Measurements from ENCODE around the gene TMPRSS13.

The TMPRSS13 gene

DNA sequence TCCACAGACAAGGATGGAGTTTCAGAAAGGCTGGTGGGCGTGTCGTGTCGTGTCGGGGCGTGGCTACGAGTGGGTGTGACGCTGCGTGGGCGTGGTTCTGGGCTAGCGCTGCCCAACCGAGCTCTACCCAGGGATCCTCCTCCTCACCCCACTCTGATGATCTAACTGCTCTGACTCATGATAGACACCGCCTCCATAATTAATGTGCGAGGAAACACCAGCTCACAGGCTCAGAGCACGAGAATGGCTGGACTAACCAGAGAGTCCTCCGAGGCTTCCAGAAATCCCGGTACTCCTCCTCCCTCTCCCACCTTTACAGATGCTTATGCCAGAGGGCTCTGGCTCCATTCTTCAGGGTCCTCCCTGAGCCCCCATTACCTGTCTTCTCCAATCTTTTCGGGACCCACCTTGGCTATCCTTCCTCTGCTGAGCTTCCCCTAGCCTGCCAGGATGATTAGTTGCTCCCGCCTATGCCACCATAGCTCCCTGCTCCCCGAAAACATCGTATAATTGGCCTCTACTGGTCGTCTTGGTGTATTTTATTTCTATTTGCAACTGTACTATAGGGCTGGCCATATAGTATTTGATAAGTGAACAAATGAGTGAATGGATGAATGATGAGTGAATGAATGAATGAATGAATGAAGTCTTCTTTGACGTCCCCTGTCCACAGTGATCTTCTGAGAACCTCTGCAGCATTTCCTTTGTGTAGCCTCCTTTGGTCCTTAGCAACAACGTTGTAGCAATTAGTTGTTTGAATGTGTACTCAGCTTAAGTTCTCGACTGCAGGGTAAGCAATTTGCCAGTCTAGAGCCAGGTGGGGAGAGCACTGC, 21.7 kb downstream of the TMPRSS13 start (continued):
- peak; percentile 38; the same call in 1 of the 2 replicates for TF ChIP-seq ZNF133 (tag by site-specific recombination; IDR thresholded peaks at IDR 0.05)
- TF ChIP-seq ZNF660 (tag by site-specific recombination; IDR thresholded peaks at IDR 0.05) = 0 out of 2 replicates have a peak, but pooled peaks have one; percentile 32
- TF ChIP-seq ZFHX2 (tag by site-specific recombination; conservative IDR thresholded peaks at IDR 0.05) = peak; percentile 98
- peak; percentile 86 for TF ChIP-seq PRDM10 (tag by site-specific recombination; IDR thresholded peaks at IDR 0.05)
- TF ChIP-seq ZNF16 (tag by site-specific recombination; IDR thresholded peaks at IDR 0.05; ENCODE audit: low read depth) = peak; percentile 35; the same call in 1 of the 2 replicates
- TF ChIP-seq SP2 (tag by site-specific recombination; IDR thresholded peaks at IDR 0.05) = peak; percentile 77
- peak; percentile 100 for TF ChIP-seq KLF9 (tag by site-specific recombination; IDR thresholded peaks at IDR 0.05; ENCODE audit: low read depth)
- TF ChIP-seq, protein P1, sequence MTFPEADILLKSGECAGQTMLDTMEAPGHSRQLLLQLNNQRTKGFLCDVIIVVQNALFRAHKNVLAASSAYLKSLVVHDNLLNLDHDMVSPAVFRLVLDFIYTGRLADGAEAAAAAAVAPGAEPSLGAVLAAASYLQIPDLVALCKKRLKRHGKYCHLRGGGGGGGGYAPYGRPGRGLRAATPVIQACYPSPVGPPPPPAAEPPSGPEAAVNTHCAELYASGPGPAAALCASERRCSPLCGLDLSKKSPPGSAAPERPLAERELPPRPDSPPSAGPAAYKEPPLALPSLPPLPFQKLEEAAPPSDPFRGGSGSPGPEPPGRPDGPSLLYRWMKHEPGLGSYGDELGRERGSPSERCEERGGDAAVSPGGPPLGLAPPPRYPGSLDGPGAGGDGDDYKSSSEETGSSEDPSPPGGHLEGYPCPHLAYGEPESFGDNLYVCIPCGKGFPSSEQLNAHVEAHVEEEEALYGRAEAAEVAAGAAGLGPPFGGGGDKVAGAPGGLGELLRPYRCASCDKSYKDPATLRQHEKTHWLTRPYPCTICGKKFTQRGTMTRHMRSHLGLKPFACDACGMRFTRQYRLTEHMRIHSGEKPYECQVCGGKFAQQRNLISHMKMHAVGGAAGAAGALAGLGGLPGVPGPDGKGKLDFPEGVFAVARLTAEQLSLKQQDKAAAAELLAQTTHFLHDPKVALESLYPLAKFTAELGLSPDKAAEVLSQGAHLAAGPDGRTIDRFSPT (tag by site-specific recombination; IDR thresholded peaks at IDR 0.05) = peak; percentile 88
- TF ChIP-seq EGR2 (tag by site-specific recombination; IDR thresholded peaks at IDR 0.05; ENCODE audit: low read depth) = peak; percentile 97
- TF ChIP-seq ZNF24 (tag by site-specific recombination; IDR thresholded peaks at IDR 0.05) = peak; percentile 99
- peak; percentile 24; the same call in 1 of the 2 replicates for TF ChIP-seq GLIS1 (tag by site-specific recombination; IDR thresholded peaks at IDR 0.05)
- peak; percentile 54; the same call in 1 of the 2 replicates for TF ChIP-seq ZNF692 (tag by site-specific recombination; IDR thresholded peaks at IDR 0.05)
- TF ChIP-seq ZBTB17 (tag by site-specific recombination; IDR thresholded peaks at IDR 0.05) = peak; percentile 87
- TF ChIP-seq KLF1 (tag by site-specific recombination; IDR thresholded peaks at IDR 0.05) = peak; percentile 71
- peak; percentile 85 for TF ChIP-seq SP3 (tag by site-specific recombination; IDR thresholded peaks at IDR 0.05)
- no peak for TF ChIP-seq ZNF623 (tag by site-specific recombination; IDR thresholded peaks at IDR 0.05)
- no peak for TF ChIP-seq ZNF132 (tag by site-specific recombination; IDR thresholded peaks at IDR 0.05; ENCODE audit: borderline replicate concordance)
- TF ChIP-seq, protein P2, sequence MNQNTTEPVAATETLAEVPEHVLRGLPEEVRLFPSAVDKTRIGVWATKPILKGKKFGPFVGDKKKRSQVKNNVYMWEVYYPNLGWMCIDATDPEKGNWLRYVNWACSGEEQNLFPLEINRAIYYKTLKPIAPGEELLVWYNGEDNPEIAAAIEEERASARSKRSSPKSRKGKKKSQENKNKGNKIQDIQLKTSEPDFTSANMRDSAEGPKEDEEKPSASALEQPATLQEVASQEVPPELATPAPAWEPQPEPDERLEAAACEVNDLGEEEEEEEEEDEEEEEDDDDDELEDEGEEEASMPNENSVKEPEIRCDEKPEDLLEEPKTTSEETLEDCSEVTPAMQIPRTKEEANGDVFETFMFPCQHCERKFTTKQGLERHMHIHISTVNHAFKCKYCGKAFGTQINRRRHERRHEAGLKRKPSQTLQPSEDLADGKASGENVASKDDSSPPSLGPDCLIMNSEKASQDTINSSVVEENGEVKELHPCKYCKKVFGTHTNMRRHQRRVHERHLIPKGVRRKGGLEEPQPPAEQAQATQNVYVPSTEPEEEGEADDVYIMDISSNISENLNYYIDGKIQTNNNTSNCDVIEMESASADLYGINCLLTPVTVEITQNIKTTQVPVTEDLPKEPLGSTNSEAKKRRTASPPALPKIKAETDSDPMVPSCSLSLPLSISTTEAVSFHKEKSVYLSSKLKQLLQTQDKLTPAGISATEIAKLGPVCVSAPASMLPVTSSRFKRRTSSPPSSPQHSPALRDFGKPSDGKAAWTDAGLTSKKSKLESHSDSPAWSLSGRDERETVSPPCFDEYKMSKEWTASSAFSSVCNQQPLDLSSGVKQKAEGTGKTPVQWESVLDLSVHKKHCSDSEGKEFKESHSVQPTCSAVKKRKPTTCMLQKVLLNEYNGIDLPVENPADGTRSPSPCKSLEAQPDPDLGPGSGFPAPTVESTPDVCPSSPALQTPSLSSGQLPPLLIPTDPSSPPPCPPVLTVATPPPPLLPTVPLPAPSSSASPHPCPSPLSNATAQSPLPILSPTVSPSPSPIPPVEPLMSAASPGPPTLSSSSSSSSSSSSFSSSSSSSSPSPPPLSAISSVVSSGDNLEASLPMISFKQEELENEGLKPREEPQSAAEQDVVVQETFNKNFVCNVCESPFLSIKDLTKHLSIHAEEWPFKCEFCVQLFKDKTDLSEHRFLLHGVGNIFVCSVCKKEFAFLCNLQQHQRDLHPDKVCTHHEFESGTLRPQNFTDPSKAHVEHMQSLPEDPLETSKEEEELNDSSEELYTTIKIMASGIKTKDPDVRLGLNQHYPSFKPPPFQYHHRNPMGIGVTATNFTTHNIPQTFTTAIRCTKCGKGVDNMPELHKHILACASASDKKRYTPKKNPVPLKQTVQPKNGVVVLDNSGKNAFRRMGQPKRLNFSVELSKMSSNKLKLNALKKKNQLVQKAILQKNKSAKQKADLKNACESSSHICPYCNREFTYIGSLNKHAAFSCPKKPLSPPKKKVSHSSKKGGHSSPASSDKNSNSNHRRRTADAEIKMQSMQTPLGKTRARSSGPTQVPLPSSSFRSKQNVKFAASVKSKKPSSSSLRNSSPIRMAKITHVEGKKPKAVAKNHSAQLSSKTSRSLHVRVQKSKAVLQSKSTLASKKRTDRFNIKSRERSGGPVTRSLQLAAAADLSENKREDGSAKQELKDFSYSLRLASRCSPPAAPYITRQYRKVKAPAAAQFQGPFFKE (tag by site-specific recombination; IDR thresholded peaks at IDR 0.05; ENCODE audit: borderline replicate concordance) = no peak
- peak; percentile 24; the same call in 1 of the 2 replicates for TF ChIP-seq ZNF76 (tag by site-specific recombination; IDR thresholded peaks at IDR 0.05; ENCODE audit: borderline replicate concordance, low read depth)
- TF ChIP-seq ZIC2 (tag by site-specific recombination; IDR thresholded peaks at IDR 0.05) = peak; percentile 41; the same call in 1 of the 2 replicates
- TF ChIP-seq KLF10 (tag by site-specific recombination; IDR thresholded peaks at IDR 0.05) = peak; percentile 93

Data from HEK293 (cell line).